Umbilical cord (tissue), 2 donors: Measurements from ENCODE around the gene HSPB7. TPM values are rescaled to one million over a fixed set of nuclear protein-coding genes. Genes with fewer than 3 reads are reported as not detected.
"Not testable (repeated sequence)": the region's sequence is repeated elsewhere in the genome, so short reads cannot be mapped to it uniquely, and the experiment has no call there.

Experiments used
- DNase-seq: peaks from one replicate; pipeline ENCODE4 v3.0.0-alpha.2; 2015; ENCODE audit warnings: low spot score
- total RNA-seq: library from RNA; depleted of rRNA; stranded (reverse); fragments of >200 nt; gene quantifications from one replicate; pipeline ENCODE4 v1.2.3, GENCODE V29; 2014; ENCODE audit warnings: low replicate concordance; ENCODE audit not compliant: insufficient read depth

Gene HSPB7
- total RNA-seq, 1 donor from 2014 or later, result 4.3 TPM

- DNase-seq, result no peak
Measured at GRCh38 chr1:16007671-16008341, 10.0 kb downstream of the HSPB7 start.

GRCh38 chr1:16006552-16007485 is 11.0 kb downstream of the HSPB7 start:
- DNase-seq, result peak; percentile 40

- no peak for DNase-seq
Measured at GRCh38 chr1:16006010-16006409, 11.8 kb downstream of the HSPB7 start.

- no peak for DNase-seq
Measured at GRCh38 chr1:16005597-16005996, 12.2 kb downstream of the HSPB7 start.

- not testable (repeated sequence) for DNase-seq
Measured at GRCh38 chr1:16001274-16001673, 16.6 kb downstream of the HSPB7 start.

GRCh38 chr1:15998929-15999328 is 18.9 kb downstream of the HSPB7 start:
- no peak for DNase-seq

GRCh38 chr1:15997637-15998280 is 20.1 kb downstream of the HSPB7 start:
- DNase-seq, result no peak

GRCh38 chr1:15997076-15997585 is 20.7 kb downstream of the HSPB7 start:
- no peak for DNase-seq

- DNase-seq, result peak; percentile 25
Measured at GRCh38 chr1:15994590-15995351, 23.1 kb downstream of the HSPB7 start.

GRCh38 chr1:15994081-15994480 is 23.8 kb downstream of the HSPB7 start:
- DNase-seq, result no peak

- DNase-seq, result no peak
Measured at GRCh38 chr1:15993666-15994065, 24.2 kb downstream of the HSPB7 start.

GRCh38 chr1:15992582-15993500 is 25.0 kb downstream of the HSPB7 start:
- no peak for DNase-seq

- no peak for DNase-seq
Measured at GRCh38 chr1:15992187-15992553, 25.7 kb downstream of the HSPB7 start.

- no peak for DNase-seq
Measured at GRCh38 chr1:15991427-15992186, 26.2 kb downstream of the HSPB7 start.

GRCh38 chr1:15989776-15990175 is 28.1 kb downstream of the HSPB7 start:
- no peak for DNase-seq

- no peak for DNase-seq
Measured at GRCh38 chr1:15988856-15989736, 28.7 kb downstream of the HSPB7 start.

- DNase-seq, result no peak
Measured at GRCh38 chr1:15985611-15986297, 32.1 kb downstream of the HSPB7 start.

- DNase-seq, result no peak
Measured at GRCh38 chr1:15983275-15983674, 34.6 kb downstream of the HSPB7 start.
